Coronary artery (tissue), 2 donors: ENCODE measurements around the gene TBC1D2.

ENCODE experiments used
- DNase-seq: peaks from one replicate; pipeline ENCODE4 v3.0.0-alpha.2; 2017; ENCODE audit warnings: low spot score
- H3K27ac ChIP-seq, 2 donors: fragments of 200-600 bp; sonication (generic); one replicate each; pipeline ENCODE4 v1.5.1; 2016 to 2019
- H3K4me3 ChIP-seq: fragments of 200-600 bp; sonication (generic); 2 replicates; pipeline ENCODE4 v1.5.1; 2016; ENCODE audit warnings: mild to moderate bottlenecking, moderate library complexity
- TF ChIP-seq, protein P1 (sequence below): fragments of 200-600 bp; sonication (generic); IDR thresholded peaks from one replicate; pipeline ENCODE4 v1.5.1; 2019; ENCODE audit warnings: antibody characterized with exemption

TBC1D2 gene

DNA sequence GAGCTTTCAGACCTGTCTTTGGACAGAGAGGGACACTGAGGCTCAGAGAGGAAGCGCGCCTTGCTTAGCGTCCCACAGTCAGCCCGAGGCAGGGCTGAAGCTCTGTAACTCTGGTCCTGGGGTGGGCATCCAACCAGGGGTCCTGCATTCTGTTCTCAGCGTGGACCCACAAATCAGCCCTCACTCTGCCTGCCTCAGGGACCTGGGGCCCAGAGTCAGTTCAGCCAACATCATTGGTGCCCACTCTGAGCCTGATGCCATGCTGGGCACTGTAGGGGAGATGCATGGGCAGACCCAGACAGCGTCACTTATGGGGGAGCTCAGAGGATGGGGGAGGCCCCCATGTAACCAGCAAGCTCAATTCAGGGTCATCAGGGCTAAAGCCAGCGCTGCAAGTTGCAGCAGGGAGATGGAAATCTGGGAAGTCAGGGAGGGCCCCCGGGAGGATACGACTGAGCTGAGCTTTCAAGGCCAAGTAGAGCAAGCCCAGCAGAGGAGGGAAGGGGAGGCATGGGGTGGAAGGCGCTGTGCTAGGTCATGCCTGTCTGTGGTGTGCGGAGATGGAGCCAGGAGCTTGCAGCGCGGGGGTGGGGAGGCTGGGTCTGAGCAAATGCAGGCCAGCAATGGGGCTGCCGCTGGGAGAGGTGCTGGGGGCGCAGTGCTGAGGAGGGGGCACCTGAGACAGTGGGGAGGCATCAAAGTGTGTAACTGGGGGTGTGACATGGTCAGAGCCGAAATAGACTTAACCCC lies 84.1 kb downstream of the TBC1D2 start:
- TF ChIP-seq, protein P1, sequence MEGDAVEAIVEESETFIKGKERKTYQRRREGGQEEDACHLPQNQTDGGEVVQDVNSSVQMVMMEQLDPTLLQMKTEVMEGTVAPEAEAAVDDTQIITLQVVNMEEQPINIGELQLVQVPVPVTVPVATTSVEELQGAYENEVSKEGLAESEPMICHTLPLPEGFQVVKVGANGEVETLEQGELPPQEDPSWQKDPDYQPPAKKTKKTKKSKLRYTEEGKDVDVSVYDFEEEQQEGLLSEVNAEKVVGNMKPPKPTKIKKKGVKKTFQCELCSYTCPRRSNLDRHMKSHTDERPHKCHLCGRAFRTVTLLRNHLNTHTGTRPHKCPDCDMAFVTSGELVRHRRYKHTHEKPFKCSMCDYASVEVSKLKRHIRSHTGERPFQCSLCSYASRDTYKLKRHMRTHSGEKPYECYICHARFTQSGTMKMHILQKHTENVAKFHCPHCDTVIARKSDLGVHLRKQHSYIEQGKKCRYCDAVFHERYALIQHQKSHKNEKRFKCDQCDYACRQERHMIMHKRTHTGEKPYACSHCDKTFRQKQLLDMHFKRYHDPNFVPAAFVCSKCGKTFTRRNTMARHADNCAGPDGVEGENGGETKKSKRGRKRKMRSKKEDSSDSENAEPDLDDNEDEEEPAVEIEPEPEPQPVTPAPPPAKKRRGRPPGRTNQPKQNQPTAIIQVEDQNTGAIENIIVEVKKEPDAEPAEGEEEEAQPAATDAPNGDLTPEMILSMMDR, result no peak
- Histone ChIP-seq H3K4me3 (no peak overlapping the region), H3K27ac (no peak overlapping the region)
- no peak for DNase-seq

DNA sequence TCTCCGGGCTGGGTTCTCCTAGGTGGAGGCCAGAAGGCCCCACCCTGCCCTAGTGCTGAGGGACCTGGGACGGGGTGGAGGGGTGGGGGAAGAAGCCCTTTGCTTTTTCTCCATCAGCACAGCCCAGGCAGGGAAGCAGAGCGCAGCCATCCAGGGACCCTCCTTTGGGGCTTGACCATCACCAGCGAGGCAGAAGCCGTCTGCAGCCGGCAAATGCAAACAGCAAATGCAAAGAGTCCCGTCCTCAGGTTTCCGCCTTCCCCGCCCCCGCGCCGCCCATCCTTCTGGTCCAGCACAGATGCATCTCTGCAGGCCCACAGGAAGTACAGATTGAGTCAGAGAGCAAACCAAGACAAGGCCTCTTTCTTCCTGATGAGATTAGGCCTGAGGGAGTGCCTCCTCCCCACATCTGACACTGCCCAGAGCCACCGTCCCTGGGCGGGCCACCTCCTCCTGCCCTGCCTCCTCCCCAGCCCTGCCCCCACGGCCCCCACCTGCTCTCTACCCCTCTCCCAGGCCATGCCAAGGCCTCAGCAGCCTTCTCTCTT lies 86.4 kb downstream of the TBC1D2 start:
- no peak overlapping the region for H3K4me3 ChIP-seq
- H3K27ac ChIP-seq, result no peak overlapping the region
- no peak for DNase-seq
- TF ChIP-seq, protein P1, result no peak

DNA sequence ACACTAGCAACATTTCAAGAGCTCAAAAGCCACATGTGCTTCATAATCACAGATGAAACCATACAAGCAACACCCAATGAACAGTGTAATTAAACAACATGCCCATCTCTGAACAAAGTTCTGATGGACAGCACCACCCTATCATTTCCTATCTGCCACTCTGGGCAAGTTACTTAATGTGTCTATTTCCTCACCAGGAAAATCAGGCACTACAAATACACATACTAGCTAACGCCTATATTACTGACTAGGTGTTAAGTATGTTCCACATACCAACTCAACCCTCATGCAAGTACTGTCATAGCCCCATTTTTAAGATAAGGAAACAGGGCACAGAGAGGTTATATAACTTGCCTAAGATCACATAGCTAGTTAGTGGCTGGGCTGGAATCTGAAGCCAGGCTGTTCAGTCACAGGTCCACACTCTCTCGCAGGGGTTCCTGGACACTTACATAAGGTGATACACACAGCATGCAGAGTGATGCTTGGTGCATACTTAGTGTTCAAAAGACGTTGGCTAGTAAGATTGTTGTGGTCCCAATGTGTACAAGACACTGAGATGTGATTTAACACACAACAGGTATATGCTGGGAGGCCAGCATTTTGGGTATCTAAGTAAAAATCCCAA lies 87.2 kb downstream of the TBC1D2 start:
- no peak overlapping the region for H3K4me3 ChIP-seq
- H3K27ac ChIP-seq, result no peak overlapping the region
- no peak for DNase-seq
- TF ChIP-seq, protein P1, result no peak

DNA sequence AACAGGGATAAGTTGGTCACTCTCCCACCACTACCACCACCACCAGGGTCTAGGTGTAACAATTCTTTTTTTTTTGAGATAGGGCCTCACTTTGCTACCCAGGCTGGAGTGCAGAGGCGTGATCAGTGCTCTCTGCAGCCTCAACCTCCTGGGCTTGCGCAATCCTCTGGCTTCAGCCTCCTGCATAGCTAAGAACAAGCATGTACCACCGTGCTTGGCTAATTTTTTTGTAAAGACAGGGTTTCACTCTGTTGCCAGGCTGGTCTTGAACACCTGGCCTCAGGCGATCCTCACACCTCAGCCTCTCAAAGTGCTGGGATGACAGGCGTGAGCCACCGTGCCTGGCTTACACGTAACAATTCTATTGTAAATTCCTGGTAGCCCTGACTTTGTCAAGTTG lies 90.5 kb downstream of the TBC1D2 start:
- TF ChIP-seq, protein P1, result no peak
- DNase-seq, result no peak
- no peak overlapping the region for H3K4me3 ChIP-seq
- H3K27ac ChIP-seq, result no peak overlapping the region

DNA sequence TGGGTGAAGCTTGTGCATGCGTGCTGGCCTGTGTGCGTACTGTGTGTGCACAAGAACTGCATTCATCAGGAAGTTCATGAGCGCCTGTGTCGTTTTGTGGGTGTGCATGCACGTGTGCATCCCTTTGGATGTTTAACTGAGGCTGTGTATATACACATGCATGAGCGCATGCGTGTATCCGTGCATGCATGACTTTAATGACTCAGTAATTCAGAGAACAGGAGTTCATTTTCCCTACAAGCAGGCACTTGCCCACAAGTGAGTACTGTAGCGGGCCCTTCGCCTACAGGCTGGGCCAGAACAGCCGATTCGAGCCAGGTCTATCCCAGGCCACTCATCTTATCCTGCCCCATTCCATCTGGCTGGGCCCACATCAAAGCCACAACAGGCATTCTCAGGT lies 92.8 kb downstream of the TBC1D2 start:
- DNase-seq, result no peak
- Histone ChIP-seq H3K4me3 (no peak overlapping the region), H3K27ac (no peak overlapping the region)
- TF ChIP-seq, protein P1, result no peak

DNA sequence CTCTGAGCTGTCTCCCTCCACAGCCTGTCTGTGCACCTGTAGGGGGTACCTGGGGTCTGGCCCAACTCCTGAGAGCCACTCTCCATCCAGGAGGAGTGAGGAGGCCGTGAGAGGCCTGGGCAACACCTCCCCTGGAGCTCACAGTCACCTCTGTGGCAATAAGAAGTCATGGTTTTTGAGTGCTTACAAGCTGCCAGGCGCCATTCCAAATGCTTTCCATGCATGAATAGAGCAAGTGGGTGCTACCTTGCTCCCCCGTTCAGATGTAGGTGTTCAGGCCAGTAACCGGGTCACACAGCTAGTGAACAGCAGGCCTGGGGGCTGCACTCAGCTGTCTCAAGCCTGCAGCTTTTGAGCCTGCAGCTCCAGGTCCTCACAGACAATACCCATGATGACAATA lies 93.6 kb downstream of the TBC1D2 start:
- TF ChIP-seq, protein P1, result no peak
- H3K4me3 ChIP-seq, result no peak overlapping the region
- DNase-seq, result no peak
- H3K27ac ChIP-seq, result no peak overlapping the region

DNA sequence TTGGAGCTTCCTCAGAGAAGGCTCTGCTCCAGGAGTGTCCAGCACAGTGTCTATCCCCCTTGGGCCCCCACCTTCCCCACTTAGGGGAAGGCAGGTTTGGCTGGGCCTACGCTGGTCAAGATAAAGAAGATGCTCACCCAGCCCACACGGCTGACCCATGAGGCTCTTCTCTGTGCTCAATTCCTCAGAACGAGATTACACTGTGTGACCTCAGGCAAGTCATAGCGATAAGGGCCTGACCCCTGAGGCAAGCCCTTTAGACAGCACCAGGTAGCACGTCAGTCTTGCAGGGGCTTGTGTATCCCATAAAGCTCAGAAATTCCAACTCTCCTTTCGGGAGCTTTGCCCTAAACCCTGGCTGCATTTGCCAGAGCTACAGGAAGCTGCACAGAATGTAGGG lies 95.7 kb downstream of the TBC1D2 start:
- TF ChIP-seq, protein P1, result no peak
- H3K4me3 ChIP-seq, result no peak overlapping the region
- no peak for DNase-seq
- H3K27ac ChIP-seq, result no peak overlapping the region
